Smooth muscle cell of the brain vasculature (primary cell): ENCODE data around the gene ZNF586.
"Not testable (repeated sequence)": the region's sequence is repeated elsewhere in the genome, so short reads cannot be mapped to it uniquely, and the experiment has no call there.

Source experiments
- DNase-seq: peaks from one replicate; pipeline ENCODE4 v3.0.0-alpha.2; 2012; ENCODE audit warnings: low read depth, low spot score

The ZNF586 gene

GRCh38 chr19:57796580-57796979 is 27.1 kb downstream of the ZNF586 start:
- DNase-seq: not testable (repeated sequence)

DNA sequence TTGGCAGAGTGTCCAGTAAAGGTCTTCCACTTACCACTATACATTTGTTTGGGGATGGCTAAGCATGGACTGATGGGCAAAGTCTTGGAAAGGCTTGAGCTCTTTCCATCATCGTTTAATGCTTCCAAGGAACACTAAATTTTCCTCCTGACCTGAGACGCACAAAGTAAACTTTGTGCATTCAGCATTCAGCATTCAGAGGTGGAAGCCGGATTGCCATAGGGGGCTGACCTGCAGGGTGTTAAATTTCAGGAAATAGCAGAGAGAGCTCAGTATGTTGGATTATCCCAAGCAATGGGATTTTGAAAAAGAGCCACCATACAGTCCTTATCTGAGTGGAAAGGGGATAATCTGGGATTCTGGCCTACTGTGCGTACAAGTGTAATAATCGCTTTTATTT is 31.2 kb downstream of the ZNF586 start:
- DNase-seq: no peak

DNA sequence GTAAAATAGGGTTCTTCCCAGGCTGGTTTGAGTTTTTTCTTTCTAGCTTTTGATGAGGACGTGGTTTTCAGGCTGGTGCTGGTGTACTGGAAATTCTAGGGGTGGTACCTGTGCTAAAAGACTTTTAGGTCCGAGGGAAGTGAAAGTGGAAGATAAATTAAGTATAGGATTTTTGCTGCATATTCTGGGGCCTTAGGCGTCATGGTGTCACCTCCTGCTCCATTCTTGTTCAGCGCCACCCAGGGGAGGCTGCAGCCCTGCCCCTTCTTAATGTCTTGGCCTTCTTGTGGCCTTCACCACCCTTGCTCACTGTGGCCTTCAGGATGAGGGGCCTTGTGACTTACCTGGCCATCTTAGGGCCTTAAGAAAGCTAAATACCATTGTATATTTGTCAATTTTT is 32.8 kb downstream of the ZNF586 start:
- DNase-seq: no peak

DNA sequence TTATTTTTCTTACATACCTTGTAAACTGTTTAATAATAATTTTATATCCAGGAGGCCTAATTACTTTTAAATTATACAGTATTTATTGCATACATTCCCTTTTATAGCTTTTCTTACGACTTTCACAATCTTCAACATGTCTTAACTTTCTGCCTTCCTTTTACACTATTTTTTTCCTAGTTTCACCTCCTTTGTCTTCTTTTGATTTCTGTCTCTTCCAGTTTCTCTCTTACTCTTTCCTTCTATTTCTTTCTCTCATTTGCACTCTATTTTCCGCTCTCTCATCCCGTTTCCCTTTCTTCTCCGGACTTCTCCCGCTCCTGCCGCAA is 33.8 kb downstream of the ZNF586 start:
- DNase-seq: no peak

DNA sequence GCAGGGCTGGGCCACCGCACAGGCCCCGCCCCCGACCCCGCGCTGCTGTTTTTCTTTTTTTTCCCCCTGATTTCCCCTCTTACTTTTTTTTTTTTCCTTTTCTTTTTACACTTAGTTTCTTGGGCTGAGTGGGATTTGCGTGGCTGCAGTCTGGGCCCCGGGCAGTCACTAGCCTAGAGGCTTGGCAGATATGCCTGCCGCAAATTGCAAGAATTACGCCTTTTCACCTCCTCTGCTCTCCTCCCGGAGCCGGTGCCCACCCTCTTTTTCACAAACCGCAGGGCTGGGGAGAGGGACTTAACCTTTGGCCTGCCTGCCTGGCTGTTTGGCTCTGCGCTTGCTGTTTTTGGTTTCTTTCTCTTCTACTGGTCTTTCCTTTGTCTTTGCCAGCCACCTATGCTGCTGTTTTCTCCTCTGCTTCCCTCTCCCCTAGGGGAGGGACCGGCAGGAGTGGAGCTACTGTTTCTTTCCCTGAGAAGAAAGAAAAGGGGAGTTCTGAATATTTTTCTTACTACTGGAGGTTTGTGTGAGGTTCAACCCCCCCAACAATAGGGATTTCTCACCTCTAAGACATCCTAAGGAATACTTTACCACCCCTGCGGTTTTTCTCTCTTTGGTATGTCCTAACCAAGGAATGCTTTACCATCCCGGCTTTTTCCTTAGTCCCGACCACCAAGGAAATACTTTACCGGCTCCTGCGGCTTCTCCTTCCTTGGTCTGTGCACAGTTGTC is 34.3 kb downstream of the ZNF586 start:
- peak; percentile 50 for DNase-seq

DNA sequence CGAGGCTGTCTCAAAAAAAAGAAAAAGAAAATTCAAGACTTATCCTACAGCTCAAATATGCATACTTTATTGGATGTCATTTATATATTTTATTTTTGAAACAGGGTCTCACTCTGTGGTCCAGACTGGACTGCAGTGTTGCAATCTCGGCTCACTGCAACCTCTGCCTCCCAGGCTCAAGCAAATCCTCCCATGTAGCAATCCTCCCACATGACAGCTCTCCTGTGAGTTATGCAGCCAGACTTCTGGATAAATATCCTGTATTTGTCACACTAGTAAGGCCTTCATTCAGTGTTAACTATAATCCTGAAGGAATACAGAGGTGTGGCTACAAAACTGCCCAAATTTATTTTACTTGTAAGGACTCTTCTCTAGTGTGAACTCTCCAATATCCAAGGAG is 38.1 kb downstream of the ZNF586 start:
- DNase-seq: no peak

DNA sequence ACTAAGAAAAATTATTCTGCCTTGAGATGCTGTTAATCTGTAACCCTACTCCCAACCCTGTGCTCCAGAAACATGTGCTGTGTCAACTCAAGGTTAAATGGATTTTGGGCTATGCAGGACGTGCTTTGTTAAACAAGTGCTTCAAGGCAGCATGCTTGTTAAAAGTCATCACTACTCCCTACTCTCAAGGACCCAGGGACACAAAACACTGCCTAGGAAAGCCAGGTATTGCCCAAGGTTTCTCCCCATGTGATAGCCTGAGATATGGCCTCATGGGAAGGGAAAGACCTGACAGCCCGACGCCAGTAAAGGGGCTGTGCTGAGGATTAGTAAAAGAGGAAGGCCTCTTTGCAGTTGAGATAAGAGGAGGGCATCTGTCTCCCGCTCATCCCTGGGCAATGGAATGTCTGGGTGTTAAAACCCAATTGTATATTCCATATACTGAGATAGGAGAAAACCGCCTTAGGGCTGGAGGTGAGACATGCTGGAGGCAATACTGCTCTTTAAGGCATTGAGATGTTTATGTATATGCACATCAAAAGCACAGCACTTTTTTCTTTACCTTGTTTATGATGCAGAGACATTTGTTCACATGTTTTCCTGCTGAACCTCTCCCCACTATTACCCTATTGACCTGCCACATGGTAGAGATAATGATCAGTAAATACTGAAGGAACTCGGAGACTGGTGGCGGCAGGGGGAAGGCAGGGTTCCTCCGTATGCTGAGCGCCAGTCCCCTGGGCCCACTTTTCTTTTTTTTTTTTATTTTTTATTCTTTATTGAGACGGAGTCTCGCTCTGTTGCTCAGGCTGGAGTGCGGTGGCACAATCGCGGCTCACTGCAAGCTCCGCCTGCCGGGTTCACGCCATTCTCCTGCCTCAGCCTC is 41.2 kb downstream of the ZNF586 start:
- DNase-seq: not testable (repeated sequence)

DNA sequence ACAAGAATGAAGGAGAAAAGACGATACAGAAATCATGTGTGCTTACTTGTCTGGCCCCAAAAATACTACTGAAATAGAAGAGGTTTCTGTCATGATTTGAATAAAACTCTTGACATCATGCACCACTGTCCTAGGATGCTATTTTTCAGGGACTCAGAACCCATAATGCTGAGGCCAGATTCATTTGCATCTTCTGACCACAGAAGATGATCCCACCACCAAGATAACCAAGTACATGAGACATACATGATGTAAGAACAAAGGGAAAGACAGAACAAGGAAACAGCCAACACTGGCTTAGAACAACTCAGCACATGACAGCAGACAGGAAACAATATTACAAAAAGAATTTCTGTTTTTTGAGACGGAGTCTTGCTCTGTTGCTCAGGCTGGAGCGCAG is 42.8 kb downstream of the ZNF586 start:
- no peak for DNase-seq

- not testable (repeated sequence) for DNase-seq
These were observed 43.7 kb downstream of the ZNF586 start for GRCh38 chr19:57812975-57813820.

DNA sequence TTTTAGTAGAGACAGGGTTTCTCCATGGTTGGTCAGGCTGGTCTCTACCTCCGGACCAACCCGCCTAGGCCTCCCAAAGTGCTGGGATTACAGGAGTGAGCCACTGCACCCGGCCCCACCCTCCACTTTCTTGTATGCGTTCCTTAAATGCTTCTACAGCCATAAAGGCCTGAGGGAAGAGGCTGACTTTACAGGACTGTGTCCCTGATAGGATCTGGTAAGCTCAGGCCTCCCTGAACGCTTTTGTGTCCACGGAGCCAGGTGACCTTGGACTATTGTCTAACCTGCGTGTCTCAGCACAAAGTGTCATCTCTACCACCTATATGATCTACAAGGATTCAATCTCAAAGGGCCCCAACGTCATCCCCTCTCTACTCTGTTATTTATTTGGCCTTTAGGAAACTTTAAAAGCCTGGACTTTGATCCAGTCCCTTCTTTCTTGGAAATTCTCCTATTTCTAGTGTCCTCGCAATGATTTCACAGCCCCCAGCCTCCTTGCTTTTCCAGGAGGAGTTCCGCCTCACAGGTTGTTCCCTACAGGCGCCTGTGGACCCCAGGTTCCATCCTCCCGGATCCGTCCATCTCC is 44.5 kb downstream of the ZNF586 start:
- no peak for DNase-seq

DNA sequence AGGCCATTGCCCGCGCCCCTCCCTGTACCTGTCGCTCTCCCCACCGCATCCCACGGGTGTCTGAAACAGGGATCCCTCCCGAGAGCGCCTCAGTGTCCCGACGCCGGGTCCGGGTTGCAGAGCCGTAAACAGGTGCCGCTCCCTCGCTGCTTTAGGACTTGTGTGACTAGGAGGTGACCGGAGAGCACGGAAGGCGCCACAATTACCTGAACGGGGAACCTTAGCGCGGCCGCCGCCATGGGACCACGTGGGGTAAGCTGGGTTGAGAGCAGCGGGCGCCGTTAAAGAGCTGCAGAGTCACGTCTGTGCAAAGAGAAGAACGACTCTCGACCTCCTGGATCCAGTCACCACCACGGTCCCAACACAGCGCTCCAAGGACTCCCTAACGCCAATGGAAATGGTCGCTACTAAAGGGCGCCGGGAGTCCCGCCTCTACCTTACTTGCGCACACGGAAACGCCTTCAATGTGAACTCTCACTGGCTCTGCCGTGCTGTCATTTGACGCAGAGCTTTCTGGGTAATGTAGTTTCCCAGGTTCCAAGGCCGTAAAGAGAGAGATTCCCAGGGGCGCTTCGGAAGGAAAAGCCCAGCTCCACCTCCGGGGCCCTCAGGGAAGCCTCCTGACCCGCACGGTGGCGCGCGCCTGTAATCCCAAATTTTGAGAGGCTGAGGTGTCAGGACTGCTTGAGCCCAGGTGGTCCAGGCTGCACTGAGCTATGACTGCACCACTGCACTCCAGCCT is 45.2 kb downstream of the ZNF586 start, which contains the start of gene ZNF552:
ZNF552 (minus strand) TSS at position 409 of the 742 bp plus-strand sequence; CDS start at position 239, 170 bp downstream.
- DNase-seq: peak; percentile 76

DNA sequence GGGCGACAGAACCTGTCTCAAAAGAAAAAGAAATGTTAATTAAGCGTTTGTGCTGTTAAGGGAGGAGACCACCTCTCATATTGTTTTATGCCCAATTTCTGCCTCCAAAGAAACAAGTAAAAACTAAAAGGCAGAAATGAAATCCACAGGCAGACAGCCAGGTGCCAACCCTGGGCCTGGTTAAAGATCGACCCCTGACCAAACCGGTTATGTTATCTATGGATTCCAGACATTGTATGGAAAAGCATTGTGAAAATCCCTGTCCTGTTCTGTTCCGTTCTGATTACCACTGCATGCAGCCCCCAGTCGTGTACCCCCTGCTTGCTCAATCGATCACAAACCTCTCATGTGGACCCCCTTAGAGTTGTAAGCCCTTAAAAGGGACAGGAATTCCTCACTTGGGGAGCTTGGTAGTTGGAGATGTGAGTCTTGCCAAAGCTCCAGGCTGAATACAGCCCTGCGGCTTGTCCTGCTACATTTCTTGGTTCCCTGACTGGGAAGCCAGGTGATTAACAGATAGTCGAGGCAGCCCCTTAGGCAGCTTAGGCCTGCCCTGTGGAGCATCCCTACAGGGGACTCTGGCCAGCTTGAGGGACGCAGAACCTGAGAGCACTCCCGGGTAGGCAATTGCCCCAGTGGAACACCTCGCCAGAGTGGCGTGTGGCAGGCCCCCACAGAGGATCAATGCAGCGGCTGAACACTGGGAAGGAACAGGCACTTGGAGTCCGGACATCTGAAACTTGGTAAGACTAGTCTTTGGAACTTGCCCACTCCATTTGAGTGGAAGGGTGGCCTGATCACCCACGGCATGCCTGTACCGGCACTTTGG is 46.0 kb downstream of the ZNF586 start:
- DNase-seq: no peak

DNA sequence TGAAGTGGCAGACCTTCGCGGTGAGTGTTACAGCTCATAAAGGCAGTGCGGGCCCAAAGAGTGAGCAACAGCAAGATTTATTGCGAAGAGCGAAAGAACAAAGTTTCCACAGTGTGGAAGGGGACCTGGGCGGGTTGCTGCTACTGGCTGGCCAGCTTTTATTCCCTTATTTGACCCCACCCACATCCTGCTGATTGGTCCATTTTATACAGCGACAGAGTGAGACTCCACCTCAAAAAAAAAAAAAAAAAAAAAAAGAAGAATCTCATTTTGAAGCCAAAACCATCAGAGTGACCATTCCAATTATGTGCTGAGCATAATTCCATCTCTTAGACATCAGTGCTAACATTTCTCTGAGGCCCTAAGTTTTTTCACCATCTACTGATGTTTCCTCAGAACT is 47.2 kb downstream of the ZNF586 start:
- DNase-seq: no peak

DNA sequence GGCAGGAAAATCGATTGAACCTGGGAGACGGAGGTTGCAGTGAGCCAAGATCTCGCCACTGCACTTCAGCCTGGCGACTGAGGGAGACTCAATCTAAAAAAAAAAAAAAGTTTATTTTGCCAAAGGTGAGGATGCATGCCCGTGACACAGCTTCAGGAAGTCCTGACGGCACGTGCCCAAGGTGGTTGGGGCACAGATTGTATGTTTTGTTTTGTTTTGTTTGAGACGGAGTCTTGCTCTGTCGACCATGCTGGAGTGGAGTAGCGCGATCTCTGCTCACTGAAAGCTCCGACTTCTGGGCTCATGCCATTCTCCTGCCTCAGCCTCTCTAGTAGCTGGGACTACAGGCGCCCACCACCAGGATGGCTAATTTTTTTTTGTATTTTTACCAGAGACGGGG is 48.5 kb downstream of the ZNF586 start:
- DNase-seq: no peak

GRCh38 chr19:57818378-57818777 is 48.9 kb downstream of the ZNF586 start:
- DNase-seq: no peak

GRCh38 chr19:57819475-57820148 is 50.1 kb downstream of the ZNF586 start:
- peak; percentile 77 for DNase-seq

GRCh38 chr19:57820599-57820998 is 51.1 kb downstream of the ZNF586 start:
- no peak for DNase-seq

GRCh38 chr19:57821095-57821494 is 51.6 kb downstream of the ZNF586 start:
- DNase-seq: not testable (repeated sequence)

- DNase-seq: not testable (repeated sequence)
These were observed 52.0 kb downstream of the ZNF586 start for GRCh38 chr19:57821501-57821900.
